B cell (primary cell): ENCODE results near the gene ORAI1.

Source experiments
- CTCF ChIP-seq: fragments of 200-600 bp; IDR thresholded peaks from one replicate; pipeline ENCODE4 v1.8.0; 2022; ENCODE audit warnings: antibody characterized with exemption, mild to moderate bottlenecking
- EZH2 ChIP-seq: IDR thresholded peaks from 2 replicates; pipeline ENCODE4 v1.6.1; 2012; ENCODE audit warnings: borderline replicate concordance, low read depth, mild to moderate bottlenecking, moderate library complexity, low read length; ENCODE audit not compliant: insufficient read depth, poor library complexity, severe bottlenecking

- peak; percentile 78 for TF ChIP-seq CTCF
- TF ChIP-seq EZH2 = no peak
Measured at GRCh38 chr12:121668750-121669520, 42.6 kb downstream of the ORAI1 start.
